ENCODE measurements around the gene FGGY.

Gene FGGY

DNA sequence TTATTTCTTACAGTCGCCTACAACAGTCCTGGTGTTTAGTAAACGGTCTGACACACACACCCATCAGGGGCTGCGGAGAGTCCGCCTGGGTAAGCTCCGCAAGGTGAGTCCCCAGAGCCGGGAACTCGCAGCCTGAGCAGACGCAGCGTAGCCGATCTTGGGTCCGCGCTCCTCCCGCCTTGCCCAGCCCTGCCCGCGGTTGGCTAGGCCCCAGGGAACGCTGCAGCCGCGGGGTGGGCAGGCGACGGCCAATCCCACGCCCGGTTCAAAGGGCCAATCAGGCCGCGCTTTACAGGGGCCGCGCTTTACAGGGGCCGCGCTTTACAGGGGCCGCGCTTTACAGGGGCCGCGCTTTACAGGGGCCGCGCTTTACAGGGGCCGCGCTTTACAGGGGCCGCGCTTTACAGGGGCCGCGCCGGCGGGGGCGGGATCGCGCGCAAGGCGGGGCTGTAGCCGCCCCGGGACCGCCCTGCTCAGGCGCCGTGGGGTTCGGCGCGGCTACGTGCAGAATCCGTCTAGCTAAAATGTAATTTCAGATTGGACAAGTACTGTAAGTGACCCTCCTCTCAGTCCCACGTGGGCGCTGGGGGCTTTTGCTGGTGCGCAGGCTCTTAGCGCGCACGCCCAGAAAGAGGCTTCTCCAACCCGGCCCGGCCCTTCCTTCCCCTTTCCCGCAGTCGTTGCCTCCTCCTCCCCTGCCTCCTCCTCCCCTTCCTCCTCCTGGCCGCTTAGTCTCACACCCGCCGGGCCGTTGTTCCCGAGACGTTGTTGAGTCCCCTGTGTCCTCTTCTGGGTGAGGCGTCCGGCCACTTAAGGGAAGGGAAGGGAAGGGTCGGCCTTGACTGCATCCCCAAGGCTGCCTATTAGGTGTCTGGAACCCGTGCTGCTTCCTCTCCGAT is at the start of gene FGGY (continued):
- TF ChIP-seq, protein P1, sequence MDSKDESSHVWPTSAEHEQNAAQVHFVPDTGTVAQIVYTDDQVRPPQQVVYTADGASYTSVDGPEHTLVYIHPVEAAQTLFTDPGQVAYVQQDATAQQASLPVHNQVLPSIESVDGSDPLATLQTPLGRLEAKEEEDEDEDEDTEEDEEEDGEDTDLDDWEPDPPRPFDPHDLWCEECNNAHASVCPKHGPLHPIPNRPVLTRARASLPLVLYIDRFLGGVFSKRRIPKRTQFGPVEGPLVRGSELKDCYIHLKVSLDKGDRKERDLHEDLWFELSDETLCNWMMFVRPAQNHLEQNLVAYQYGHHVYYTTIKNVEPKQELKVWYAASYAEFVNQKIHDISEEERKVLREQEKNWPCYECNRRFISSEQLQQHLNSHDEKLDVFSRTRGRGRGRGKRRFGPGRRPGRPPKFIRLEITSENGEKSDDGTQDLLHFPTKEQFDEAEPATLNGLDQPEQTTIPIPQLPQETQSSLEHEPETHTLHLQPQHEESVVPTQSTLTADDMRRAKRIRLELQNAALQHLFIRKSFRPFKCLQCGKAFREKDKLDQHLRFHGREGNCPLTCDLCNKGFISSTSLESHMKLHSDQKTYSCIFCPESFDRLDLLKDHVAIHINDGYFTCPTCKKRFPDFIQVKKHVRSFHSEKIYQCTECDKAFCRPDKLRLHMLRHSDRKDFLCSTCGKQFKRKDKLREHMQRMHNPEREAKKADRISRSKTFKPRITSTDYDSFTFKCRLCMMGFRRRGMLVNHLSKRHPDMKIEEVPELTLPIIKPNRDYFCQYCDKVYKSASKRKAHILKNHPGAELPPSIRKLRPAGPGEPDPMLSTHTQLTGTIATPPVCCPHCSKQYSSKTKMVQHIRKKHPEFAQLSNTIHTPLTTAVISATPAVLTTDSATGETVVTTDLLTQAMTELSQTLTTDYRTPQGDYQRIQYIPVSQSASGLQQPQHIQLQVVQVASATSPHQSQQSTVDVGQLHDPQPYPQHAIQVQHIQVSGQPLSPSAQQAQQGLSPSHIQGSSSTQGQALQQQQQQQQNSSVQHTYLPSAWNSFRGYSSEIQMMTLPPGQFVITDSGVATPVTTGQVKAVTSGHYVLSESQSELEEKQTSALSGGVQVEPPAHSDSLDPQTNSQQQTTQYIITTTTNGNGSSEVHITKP (tag by site-specific recombination; IDR thresholded peaks at IDR 0.05) = peak; percentile 72
- TF ChIP-seq, protein P2, sequence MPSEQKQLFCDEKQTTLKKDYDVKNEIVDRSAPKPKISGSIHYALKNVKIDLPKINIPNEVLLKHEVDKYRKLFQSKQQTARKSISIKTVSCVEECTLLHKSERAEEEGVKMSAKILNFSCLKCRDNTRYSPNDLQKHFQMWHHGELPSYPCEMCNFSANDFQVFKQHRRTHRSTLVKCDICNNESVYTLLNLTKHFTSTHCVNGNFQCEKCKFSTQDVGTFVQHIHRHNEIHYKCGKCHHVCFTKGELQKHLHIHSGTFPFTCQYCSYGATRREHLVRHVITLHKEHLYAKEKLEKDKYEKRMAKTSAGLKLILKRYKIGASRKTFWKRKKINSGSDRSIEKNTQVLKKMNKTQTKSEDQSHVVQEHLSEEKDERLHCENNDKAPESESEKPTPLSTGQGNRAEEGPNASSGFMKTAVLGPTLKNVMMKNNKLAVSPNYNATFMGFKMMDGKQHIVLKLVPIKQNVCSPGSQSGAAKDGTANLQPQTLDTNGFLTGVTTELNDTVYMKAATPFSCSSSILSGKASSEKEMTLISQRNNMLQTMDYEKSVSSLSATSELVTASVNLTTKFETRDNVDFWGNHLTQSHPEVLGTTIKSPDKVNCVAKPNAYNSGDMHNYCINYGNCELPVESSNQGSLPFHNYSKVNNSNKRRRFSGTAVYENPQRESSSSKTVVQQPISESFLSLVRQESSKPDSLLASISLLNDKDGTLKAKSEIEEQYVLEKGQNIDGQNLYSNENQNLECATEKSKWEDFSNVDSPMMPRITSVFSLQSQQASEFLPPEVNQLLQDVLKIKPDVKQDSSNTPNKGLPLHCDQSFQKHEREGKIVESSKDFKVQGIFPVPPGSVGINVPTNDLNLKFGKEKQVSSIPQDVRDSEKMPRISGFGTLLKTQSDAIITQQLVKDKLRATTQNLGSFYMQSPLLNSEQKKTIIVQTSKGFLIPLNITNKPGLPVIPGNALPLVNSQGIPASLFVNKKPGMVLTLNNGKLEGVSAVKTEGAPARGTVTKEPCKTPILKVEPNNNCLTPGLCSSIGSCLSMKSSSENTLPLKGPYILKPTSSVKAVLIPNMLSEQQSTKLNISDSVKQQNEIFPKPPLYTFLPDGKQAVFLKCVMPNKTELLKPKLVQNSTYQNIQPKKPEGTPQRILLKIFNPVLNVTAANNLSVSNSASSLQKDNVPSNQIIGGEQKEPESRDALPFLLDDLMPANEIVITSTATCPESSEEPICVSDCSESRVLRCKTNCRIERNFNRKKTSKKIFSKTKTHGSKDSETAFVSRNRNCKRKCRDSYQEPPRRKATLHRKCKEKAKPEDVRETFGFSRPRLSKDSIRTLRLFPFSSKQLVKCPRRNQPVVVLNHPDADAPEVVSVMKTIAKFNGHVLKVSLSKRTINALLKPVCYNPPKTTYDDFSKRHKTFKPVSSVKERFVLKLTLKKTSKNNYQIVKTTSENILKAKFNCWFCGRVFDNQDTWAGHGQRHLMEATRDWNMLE (tag by site-specific recombination; conservative IDR thresholded peaks at IDR 0.05; ENCODE audit: low read depth) = no peak
- TF ChIP-seq ZNF423 (tag by site-specific recombination; IDR thresholded peaks at IDR 0.05) = peak; percentile 86
- TF ChIP-seq ZNF670 (tag by site-specific recombination; IDR thresholded peaks at IDR 0.05; ENCODE audit: low read depth) = no peak
- no peak for TF ChIP-seq YY2 (tag by site-specific recombination; IDR thresholded peaks at IDR 0.05)
- TF ChIP-seq ZSCAN16 (tag by site-specific recombination; IDR thresholded peaks at IDR 0.05) = 0 out of 2 replicates have a peak, but pooled peaks have one; percentile 12
- TF ChIP-seq GFI1B (tag by site-specific recombination; IDR thresholded peaks at IDR 0.05) = no peak
- TF ChIP-seq, protein P3, sequence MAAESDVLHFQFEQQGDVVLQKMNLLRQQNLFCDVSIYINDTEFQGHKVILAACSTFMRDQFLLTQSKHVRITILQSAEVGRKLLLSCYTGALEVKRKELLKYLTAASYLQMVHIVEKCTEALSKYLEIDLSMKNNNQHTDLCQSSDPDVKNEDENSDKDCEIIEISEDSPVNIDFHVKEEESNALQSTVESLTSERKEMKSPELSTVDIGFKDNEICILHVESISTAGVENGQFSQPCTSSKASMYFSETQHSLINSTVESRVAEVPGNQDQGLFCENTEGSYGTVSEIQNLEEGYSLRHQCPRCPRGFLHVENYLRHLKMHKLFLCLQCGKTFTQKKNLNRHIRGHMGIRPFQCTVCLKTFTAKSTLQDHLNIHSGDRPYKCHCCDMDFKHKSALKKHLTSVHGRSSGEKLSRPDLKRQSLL (tag by site-specific recombination; IDR thresholded peaks at IDR 0.05) = peak; percentile 59; the same call in 1 of the 2 replicates

DNA sequence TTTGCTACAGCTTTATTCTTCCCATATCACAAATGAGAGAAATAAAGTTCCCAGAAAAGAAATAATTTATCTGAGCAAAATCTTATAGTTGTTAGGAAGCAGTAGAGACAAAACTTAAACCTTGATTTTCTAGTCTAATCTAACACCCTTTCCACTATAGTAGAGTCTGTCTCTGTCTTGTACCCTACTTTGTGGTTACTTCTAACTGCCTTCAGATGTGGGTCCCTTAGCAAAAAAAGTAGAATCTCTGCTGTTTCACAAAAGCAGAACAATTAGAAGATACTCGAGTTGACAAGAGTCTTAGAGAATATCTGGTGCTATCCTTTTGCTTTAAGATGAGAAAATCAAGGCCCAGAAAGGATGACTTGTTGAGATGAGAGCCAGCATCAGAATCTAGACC is 48.1 kb upstream of the FGGY start:
- ChIA-PET POLR2A (no interaction called here), CTCF (interaction anchor here (0.7 to 1.3 kb wide), 2 partner anchors 9 to 469 kb away, joined by 3 to 5 read pairs; no protein-coding TSS in a partner anchor)
- Histone ChIP-seq H3K27ac (ENCODE audit: extremely low read depth, low read depth, low read length) (no peak overlapping the region), H3K9me3 (ENCODE audit: control insufficient read depth, insufficient read depth, low read depth, low read length) (no peaks in the 10 kb centered on the region), H3K4me3 (ENCODE audit: low read depth, low read length) (no peak overlapping the region), H3K4me1 (ENCODE audit: control insufficient read depth, insufficient read depth, low read length) (no peaks in the 10 kb centered on the region), H3K36me3 (ENCODE audit: control insufficient read depth in 2 of 2, insufficient read depth in 1 of 2, low read length in 2 of 2) (no peaks in the 10 kb centered on the region)
- no peak for TF ChIP-seq ZNF777 (tag by site-specific recombination; IDR thresholded peaks at IDR 0.05; ENCODE audit: borderline replicate concordance)
- no peak for TF ChIP-seq ZNF514 (tag by site-specific recombination; IDR thresholded peaks at IDR 0.05)
- TF ChIP-seq, protein P4, sequence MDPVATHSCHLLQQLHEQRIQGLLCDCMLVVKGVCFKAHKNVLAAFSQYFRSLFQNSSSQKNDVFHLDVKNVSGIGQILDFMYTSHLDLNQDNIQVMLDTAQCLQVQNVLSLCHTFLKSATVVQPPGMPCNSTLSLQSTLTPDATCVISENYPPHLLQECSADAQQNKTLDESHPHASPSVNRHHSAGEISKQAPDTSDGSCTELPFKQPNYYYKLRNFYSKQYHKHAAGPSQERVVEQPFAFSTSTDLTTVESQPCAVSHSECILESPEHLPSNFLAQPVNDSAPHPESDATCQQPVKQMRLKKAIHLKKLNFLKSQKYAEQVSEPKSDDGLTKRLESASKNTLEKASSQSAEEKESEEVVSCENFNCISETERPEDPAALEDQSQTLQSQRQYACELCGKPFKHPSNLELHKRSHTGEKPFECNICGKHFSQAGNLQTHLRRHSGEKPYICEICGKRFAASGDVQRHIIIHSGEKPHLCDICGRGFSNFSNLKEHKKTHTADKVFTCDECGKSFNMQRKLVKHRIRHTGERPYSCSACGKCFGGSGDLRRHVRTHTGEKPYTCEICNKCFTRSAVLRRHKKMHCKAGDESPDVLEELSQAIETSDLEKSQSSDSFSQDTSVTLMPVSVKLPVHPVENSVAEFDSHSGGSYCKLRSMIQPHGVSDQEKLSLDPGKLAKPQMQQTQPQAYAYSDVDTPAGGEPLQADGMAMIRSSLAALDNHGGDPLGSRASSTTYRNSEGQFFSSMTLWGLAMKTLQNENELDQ (tag by site-specific recombination; IDR thresholded peaks at IDR 0.05; ENCODE audit: low read depth) = no peak
- no peak for TF ChIP-seq ZSCAN30 (tag by site-specific recombination; IDR thresholded peaks at IDR 0.05)
- TF ChIP-seq ZNF121 (tag by site-specific recombination; IDR thresholded peaks at IDR 0.05) = no peak
- no peak for TF ChIP-seq ZBTB48 (tag by site-specific recombination; IDR thresholded peaks at IDR 0.05)
- no peak for TF ChIP-seq ZNF768 (tag by site-specific recombination; IDR thresholded peaks at IDR 0.05)
- no peak for TF ChIP-seq ZNF600 (tag by site-specific recombination; IDR thresholded peaks at IDR 0.05)
- TF ChIP-seq ZSCAN23 (tag by site-specific recombination; IDR thresholded peaks at IDR 0.05) = no peak
- no peak for TF ChIP-seq ZNF843 (tag by site-specific recombination; IDR thresholded peaks at IDR 0.05)
- no peak for TF ChIP-seq ZNF10 (tag by site-specific recombination; IDR thresholded peaks at IDR 0.05)
- TF ChIP-seq RBAK (tag by site-specific recombination; IDR thresholded peaks at IDR 0.05) = no peak
- TF ChIP-seq ZNF423 (tag by site-specific recombination; IDR thresholded peaks at IDR 0.05) = no peak
- no peak for TF ChIP-seq GLI4 (tag by site-specific recombination; IDR thresholded peaks at IDR 0.05)
- no peak for TF ChIP-seq FEZF1 (tag by site-specific recombination; IDR thresholded peaks at IDR 0.05)
- no peak for TF ChIP-seq ZNF626 (tag by site-specific recombination; IDR thresholded peaks at IDR 0.05)

Data from HEK293 (cell line).